Testis (tissue), 2 donors: ENCODE data around the gene HMCN2.

Source experiments
- CTCF ChIP-seq, 3 experiments: fragments of 450-650 bp in 2 of 3; fragments of 200-600 bp in 1 of 3; sonication (generic) in 1 of 3; IDR thresholded peaks; one replicate each; pipeline ENCODE4 v1.5.1; 2016 to 2019; ENCODE audit warnings: antibody characterized with exemption in 3 of 3, mild to moderate bottlenecking in 2 of 3, moderate library complexity in 1 of 3
- POLR2A ChIP-seq: fragments of 450-650 bp; IDR thresholded peaks from one replicate; pipeline ENCODE4 v1.6.1; 2017; ENCODE audit warnings: antibody characterized with exemption, mild to moderate bottlenecking, moderate library complexity

DNA sequence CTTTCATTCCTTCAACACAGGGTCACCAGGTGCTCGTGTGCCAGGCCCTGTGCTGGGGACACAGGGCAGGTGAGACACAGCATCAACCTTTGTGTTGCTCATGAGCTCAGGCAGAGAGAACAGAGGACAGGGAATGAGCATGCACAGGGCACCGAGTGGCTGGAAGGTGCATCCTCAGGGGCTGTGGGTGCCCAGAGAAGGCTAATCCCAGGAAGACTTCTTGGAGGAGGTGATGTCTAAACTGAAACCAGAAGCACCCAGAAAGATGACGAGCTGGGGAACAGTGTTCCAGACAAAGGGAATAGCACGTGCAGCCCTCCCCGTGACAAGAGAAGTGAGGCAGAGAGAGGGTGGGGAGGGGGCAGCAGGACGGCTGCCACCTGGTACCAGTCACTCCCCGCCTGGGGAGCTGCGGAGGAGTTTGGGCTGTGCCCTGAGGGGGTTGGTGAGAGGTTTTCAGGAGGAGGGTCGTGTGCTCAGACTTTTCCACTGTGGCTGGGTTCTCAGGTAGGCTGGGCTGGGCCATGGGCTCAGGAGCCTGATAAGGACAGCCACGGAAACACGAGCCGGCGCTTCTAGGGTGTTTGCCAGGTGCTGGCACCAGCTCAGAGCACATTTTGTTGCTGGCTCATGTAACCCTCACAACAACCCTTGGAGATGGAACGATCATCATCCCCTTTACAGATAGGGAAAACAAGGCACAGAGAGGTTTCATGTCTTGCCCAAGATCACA, 46.0 kb downstream of the HMCN2 start:
- no peak for TF ChIP-seq CTCF (IDR thresholded peaks at IDR 0.05)
- no peak for TF ChIP-seq POLR2A
